GM19468 (cell line): Measurements from ENCODE around the gene TRIM24.

Source experiments
- ATAC-seq: cut with Tn5 transposase; IDR thresholded peaks from one replicate; pipeline ENCODE4 v1.9.1; 2021; ENCODE audit warnings: mild to moderate bottlenecking, moderate library complexity, moderate number of reproducible peaks; ENCODE audit not compliant: unreplicated experiment; ENCODE audit errors: extremely low read depth

Gene TRIM24

DNA sequence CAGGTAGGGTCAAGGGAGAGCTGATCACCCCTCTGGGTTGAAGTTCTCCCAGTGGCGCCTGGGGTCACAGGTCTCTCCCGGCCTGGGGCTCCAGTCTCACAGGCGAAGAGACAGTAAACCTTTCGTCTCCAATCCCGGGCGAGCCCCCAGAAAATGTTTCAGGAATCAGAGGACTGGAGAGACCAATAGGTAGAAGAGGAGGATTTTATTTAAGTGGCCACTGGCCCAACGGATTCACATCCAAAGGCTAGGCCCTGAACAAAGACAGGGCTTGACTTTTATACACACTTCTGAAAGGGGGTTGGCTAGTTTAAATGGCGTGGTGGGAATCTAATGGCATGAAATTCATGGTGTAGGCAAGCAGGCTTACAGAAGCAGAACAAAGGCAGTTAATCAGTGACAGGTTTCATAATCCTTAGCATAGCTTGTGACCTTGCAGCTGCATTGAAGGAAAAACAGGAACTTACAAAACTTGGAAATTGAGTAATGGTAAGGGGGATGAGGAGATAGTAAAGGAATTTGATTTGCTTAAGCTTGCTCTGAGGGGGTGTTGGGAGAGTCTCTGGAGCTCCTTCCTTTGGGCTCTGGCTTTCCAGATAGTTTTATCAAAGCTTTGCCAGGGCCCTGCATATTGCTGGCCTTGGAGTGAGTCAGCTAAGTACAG, 105.5 kb downstream of the TRIM24 start:
- no peak for ATAC-seq

DNA sequence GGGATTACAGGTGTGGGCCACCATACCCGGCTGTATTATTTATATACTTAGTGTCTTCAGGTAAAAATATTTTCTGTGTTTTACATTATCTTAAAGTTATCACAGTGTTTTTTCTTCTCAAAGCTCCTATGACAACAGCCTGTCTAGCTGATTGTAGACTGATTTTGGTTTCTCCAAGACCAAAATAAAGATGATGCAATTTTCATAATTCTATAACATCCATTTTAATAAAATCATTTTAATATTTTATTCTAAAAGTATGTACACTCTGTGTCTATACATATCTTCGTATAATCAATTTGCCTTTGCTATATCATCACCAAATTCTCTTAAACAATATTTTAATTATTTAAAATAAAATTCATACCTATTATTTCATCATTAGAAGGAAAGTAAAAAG, 108.6 kb downstream of the TRIM24 start:
- ATAC-seq = no peak

DNA sequence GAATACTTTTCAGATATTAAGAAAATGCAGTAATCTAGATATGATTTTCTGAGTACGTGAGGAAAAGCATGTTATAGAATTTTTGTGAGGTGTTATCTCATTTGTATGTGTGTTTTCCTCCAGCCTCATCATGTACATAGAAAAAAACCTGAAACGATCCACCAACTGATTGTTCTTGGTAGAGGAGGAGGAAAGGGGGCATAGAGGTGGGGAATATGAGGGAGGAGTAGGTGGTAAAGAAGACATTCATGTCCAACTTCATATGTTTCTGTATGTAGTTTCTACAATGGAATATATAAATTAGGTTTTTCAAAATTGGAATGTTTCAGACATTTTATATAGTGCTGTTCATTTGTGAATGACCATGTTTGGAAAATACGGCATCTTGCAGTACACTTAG, 109.4 kb downstream of the TRIM24 start:
- ATAC-seq = no peak

DNA sequence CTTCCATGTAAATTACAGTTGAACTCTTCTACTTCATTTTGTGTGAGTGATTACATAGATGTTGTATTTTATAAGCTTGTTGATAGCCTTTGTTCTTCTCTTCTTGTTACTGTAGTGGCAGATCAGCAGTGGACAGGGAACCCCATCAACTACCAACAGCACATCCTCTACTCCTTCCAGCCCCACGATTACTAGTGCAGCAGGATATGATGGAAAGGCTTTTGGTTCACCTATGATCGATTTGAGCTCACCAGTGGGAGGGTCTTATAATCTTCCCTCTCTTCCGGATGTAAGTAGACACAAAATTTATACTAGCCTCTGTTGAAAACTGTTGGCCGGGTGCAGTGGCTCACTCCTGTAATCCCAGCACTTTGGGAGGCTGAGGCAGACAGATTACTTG, 110.7 kb downstream of the TRIM24 start:
- ATAC-seq = no peak

DNA sequence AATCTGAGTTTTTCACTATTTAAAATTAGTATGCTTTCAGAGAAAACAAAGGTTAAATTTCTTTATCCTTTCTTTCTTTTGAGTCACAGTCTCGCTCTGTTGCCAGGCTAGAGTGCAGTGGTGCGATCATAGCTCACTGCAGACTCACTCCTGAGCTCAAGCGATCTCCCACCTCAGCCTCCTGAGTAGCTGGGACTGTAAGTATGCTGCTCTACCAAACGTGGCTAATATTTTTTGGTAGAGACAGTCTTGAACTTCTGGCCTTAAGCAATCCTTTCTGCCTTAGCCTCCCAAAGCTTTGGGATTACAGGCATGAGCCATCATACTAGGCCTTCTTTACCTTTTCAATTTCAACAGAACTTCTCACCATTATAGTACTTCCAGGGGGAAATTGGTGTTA, 113.7 kb downstream of the TRIM24 start:
- no peak for ATAC-seq

DNA sequence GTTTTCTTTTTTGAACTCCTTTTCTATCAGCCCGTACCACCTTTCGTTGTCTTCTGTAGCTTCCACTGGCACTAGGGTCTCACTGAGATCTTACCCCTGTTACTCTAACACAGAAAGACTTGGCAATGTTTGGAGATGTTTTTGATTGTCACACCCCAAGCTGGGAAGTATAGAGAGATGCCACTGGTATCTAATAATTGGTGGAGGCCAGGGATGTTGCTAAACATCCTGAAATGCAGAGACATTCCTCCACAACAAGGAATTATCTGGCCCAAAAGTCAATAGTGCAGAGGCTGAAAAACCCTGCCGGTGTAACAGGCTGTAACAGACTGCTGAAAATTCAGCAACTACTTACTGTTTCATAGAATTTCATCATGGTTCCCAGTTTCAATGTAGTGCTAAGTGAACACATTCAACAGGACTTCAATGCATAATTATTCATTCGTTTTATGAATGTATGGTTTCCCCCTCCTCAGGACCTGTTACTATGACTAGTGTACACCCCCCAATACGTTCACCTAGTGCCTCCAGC, 115.9 kb downstream of the TRIM24 start:
- ATAC-seq = no peak

DNA sequence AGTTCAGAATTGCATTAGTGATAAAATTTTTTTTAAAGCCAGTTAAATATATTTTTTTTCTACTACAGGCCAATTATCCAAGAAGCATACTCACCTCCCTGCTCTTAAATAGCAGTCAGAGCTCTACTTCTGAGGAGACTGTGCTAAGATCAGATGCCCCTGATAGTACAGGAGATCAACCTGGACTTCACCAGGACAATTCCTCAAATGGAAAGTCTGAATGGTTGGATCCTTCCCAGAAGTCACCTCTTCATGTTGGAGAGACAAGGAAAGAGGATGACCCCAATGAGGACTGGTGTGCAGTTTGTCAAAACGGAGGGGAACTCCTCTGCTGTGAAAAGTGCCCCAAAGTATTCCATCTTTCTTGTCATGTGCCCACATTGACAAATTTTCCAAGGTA, 119.1 kb downstream of the TRIM24 start:
- no peak for ATAC-seq

DNA sequence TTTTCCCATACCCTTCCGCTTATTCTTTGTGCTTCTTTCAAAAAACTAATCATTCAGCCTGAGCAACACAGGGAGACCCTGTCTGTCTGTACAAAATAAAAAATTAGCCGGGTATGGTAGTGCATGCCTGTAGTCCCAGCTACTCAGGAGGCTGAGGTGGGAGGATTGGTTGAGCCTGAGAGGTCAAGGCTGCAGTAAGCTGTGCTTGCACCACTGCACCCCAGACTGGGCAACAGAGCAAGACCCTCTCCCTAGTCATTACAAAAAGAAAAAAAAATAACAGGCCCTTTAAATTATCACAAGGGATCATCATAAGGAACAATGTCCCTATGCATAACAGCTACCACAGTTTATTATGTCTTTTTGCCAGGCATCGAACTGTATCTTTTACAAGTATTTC, 119.6 kb downstream of the TRIM24 start:
- ATAC-seq = no peak

DNA sequence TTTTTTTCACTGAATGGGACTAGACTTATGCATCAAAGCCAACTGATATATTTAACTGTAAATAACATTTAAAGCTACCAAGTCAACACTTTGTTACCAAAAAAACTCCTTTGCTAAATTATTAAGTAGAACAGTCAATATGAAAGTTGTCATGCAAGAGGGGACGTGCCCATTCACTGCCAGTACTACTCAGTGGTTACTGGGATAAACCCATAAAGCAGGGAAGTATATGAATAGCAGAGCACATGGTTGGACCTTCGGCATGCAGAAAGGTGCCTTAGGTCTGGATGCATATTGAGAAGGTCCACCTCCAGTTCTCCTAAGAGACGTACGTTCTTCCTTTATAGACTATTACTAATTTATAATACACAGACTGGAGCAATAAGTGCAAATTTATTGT, 121.0 kb downstream of the TRIM24 start:
- no peak for ATAC-seq

DNA sequence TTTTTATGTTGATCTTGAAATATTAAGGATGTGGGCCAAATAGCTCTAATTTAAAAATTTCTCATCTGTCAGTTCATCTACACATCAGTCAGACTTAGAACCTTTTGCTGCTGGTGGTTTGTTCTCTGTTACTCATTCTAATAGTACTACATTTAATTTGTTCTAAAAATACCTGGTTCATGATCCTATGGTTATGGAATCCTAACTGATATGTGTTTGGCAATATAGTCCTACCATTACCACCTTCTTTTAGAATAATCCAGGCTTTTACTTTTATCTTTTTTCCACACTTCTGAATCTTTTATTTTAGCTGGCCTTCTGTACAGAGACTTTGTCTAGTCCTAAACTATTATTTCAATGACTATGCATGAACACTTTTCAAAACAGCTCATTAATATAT, 124.2 kb downstream of the TRIM24 start:
- ATAC-seq = no peak

DNA sequence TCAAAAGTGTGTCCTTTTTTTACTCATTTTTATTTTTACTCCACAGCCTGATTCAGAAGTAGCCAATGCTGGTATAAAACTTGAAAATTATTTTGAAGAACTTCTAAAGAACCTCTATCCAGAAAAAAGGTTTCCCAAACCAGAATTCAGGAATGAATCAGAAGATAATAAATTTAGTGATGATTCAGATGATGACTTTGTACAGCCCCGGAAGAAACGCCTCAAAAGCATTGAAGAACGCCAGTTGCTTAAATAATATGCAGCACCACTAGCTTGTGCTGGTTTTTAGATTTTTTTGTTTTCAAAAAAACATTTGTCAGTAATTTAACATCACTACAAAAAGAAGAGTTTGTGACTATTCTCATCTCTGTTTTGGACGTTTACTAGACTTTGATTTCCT, 124.6 kb downstream of the TRIM24 start:
- no peak for ATAC-seq

DNA sequence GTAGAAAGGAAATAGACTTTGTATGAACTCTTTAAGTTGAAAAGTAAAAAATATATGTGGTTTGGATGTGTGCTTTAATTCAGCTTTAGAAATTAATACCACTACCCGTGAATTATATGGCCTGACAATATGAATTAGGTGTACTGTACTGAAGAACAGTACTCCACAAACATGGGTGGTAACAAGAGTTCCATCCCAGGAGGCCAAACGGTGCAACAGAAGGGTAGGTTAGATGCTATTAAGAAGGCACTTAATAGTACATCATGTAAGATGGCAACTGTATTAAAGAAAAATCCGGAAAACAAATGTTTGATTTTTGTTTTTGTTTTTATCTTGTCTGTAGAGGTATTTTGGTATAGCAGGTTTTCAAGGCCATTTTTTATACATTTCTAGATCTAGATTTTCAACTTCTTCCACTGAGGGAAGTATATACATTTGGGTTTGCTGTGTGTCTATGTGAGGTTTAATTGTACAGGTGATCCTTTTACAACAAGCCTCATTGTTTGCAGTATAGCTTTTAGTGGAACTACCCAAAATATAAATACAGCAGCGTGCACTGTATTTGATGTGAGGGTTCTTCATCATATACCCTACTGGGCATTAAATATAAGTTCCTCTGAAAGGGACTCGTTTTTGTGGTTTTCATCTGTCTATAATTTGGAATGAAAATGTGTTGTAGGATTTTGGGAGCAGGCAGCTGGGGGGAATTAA, 125.4 kb downstream of the TRIM24 start:
- ATAC-seq = no peak

DNA sequence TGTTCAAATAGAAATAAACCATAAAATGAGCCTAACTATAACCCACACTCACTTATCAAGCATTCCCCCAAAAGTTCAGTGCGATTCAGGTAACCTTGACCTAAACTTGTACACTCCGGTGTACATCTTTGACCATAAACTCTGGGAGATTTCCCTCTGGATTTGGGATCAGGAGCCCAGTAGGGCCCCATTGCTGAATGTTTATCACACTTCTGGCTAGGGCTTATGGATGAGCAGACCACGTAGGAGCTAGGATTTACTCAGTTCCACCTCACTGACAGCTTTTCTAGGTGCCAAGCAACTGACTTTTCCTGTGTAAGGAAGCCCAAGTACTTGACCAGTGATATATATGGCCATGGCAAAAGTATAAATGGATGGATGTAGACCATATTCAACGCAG, 127.4 kb downstream of the TRIM24 start:
- no peak for ATAC-seq

DNA sequence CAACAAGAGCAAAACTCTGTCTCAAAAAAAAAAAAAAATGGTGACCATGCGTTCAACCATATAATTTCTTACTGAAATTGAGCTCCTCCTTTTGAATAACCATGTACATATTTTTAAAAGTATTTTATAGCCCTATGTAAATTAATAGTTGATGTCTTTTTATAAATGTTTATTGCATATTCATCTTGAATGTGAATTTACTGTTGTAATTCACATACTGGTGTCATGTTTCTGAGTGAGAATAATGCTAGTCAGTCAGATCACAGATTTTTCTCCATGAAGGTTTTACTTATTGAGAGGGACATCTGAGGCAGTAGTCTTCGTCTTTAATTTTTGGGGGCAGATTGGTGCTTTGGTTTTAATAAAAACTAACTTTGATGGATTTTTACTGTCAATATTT, 128.9 kb downstream of the TRIM24 start:
- ATAC-seq = no peak

DNA sequence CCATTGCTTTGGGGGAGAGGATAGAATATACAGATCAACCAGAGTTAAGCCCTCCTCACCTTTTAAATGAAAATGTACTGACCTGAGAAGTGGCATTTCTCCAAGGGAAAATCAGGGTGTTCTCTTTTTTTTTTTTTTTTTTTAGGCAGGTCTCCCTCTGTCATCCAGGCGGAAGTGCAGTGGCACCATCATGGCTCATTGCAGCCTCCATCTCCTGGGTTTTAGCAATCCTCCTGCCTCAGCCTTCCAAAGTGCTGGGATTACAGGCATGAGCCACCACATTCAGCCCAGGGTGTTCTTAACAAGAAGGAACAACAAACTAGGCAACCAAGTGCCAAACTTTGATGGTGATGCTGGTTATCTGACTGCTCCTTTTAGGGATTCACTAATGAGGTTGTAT, 130.1 kb downstream of the TRIM24 start:
- ATAC-seq = no peak

DNA sequence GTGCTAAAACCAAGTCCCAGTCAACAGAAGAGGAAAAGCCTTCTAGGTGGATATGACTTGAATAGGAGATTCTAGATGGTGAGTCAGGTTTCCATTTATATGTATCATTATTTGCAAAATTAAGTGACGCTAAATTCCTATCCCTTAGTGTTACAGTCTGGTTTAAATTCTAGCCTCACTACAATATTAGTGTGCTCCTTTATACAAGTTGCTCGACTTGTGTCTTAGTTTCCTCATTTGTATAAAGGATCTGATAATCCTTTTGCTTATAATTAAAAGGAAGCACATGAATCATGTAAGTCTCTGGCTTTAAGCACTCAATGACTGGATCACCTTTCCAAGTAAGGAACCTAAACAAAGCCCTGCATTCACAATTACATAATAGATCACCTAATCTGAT, 135.4 kb downstream of the TRIM24 start:
- ATAC-seq = no peak

DNA sequence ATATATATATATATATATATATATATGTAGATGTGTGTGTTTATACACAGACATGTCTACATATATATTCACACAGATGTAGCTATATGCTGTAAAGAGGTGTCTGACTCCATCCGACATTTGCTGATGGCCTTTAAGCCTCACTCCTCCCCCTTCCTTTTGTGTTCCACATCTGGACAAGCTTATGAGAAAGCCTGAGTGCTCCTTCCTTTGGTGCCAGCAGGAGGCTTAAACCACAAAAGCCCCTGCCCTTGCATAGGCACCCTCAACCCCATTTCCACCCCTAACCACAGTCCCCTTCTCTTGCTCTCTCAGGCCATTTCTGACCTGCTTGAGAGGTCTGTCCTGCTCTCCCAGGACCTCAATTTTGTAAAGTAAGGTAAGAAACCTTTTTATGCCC, 142.4 kb downstream of the TRIM24 start:
- no peak for ATAC-seq

DNA sequence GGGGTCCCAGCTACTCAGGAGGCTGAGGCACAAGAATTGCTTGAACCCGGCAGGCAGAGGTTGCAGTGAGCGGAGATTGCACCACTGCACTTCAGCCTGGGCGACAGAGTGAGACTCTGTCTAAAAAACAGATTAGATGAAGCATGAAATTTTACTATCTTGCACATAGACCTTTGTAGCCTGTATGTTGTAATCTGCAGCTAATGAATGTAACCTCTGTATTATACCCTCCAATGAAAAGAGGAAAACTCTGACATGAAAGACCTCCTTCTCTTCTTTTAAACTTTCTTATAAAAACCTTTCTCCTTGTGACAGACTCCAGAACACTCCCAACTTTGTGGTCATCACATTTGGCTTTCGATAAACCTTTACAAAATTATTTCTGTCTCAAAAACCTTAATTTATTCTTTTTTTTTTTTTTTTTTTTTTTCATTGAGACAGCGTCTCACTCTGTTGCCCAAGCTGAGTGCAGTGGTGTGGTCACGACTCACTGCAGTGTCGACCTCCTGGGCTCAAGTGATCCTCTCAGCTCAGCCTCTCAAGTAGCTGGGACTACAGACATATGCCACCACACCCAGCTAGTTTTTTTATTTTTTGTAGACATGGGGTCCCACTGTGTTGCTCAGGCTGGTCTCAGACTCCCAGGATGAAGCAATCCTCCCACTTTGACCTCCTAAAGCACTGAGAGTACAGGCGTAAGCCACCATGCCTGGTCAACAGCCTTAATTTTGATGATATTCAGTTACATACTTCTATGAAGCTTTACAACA, 143.7 kb downstream of the TRIM24 start:
- ATAC-seq = no peak

DNA sequence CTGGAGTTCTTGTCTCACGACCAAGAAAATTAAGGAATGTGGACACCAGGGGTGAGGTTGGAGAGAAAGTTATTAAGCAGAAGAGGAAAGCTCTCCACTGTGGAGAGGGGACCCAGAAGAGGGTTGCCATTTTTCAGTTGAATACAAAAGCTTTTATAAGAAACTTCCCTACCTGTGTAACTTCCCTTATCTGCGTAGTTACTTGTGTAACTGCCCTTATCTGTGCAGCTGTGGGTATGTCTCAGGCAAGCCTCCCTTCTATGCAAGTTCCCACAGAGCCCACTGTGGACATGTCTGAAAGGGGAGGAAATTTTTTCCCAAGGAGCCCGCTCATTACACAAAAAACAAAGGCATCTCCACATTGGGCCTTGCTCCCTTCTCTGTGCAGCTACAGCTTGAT, 146.2 kb downstream of the TRIM24 start:
- ATAC-seq = no peak

DNA sequence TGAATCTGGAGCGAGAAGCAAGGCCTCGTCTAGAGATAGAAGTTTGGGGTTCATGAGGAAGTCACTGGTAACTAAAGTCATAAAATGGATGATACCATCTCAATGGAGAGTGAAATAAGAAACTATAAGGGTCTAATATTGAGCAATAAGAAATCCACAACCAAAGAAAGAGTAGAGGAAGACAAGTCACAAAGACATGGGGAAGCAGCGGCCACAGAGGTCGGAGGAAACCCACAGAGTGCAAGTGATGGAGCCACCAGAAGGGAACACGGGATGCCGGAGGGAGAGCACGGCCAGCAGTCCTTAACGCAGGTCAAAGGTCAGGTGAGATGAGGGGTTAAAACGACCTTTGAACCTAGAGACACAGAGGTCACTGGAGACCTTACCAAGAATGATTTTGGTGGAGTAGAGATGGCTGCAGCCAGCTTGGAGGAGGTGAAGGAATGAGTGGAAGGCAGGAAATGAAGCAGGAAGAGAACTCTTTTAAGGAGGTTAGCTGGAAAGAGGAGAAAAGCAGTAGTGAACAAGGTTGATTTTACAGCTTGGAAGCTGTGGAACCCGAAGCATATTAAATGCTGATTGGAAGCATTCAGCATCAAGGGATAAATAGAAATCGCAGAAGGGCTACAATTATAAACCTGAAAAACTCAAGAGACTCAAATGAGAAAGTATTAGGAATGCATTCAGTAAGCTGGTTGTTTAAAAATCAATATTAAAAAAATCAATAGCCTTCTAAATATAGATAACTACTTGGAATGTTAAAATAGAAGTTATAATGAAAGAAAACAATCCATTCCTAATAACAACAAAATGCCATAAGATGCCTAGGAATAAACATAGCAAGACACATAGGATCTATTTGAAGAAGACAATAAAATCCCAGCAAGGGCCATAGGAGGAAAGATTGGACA, 147.4 kb downstream of the TRIM24 start:
- ATAC-seq = no peak
